Measurements from ENCODE around the gene ALOX12.

The ALOX12 gene

DNA sequence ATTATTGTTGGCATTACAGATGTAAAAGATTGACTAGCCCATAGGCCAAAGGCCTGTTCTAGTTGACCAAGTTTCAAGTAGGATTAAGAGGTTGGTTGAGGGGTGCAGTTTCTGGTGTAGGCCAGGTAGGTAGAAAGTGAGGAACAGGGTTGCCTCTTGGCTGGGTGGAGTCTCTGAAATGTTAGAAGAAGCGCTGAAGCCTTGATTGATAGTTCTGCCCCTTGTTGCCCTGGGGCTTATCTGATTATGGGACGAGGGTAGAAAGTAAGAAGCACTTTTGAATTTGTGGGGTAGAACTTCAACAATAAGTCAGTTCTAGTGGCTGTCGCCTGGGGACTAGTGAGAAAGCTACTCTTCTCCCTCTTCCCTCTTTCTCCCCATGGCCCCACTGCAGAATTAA, 33.2 kb downstream of the ALOX12 start:
- peak overlapping the region in 1 of 2 donors; percentile 41 for H3K27ac ChIP-seq
- H3K4me3 ChIP-seq: no peak overlapping the region
- TF ChIP-seq CTCF (IDR thresholded peaks at IDR 0.05): no peak
- no peak for DNase-seq (ENCODE audit: low spot score)

GRCh38 chr17:7029659-7030058, 33.8 kb downstream of the ALOX12 start:
- no peak for TF ChIP-seq CTCF (IDR thresholded peaks at IDR 0.05)
- H3K4me3 ChIP-seq: no peak overlapping the region
- H3K27ac ChIP-seq: peak overlapping the region in 1 of 2 donors; percentile 41
- no peak for DNase-seq (ENCODE audit: low spot score)

DNA sequence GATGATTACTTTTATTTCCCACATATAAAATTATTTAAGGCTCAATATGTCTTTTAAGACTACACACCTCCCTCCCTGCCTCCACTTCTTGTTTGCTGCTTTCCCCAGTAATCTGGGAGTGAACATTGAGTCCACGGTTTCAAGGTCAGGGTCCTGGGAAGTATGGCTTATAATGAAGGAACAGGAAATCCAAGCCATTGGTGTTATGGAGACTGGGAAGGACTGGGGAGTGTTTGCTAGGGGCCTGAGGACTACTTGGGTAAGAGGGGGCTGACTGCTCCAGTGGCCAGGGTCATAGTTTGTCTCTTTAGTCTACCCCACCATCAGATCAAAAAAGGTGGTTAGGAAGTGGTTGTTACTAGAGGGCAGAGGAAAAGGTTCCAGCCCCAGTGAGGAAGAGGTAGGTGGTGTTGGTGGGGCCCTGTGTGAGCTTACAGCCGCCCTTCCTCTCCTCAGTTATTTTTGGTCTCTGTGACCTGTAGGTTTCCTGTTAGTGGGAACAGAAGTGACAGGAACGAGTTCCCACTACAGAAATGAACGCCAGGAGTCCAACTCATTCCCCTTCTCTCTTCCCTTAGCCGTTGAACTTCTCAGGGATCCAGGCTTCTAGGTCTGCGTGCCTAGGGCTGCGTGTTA, 39.2 kb downstream of the ALOX12 start:
- DNase-seq (ENCODE audit: low spot score): no peak
- peak overlapping the region; percentile 3 to 70 for H3K27ac ChIP-seq
- TF ChIP-seq CTCF (IDR thresholded peaks at IDR 0.05): no peak
- H3K4me3 ChIP-seq: peak overlapping the region; percentile 77

- TF ChIP-seq CTCF (IDR thresholded peaks at IDR 0.05): no peak
- peak within 1 kb of the TSS; percentile 77 for H3K4me3 ChIP-seq
- DNase-seq (ENCODE audit: low spot score): peak; percentile 88
- peak within 1 kb of the TSS; percentile 3 to 70 for H3K27ac ChIP-seq
Observed at GRCh38 chr17:7035591-7036368, 39.9 kb downstream of the ALOX12 start, which contains the start of gene SLC16A13. TSS of gene SLC16A13 (plus strand) at chr17:7036015. CDS start at chr17:7036383, 368 bp downstream.

GRCh38 chr17:7038025-7038862, 42.4 kb downstream of the ALOX12 start:
- no peak overlapping the region for H3K27ac ChIP-seq
- no peak for DNase-seq (ENCODE audit: low spot score)
- TF ChIP-seq CTCF (IDR thresholded peaks at IDR 0.05): no peak
- H3K4me3 ChIP-seq: no peak overlapping the region

DNA sequence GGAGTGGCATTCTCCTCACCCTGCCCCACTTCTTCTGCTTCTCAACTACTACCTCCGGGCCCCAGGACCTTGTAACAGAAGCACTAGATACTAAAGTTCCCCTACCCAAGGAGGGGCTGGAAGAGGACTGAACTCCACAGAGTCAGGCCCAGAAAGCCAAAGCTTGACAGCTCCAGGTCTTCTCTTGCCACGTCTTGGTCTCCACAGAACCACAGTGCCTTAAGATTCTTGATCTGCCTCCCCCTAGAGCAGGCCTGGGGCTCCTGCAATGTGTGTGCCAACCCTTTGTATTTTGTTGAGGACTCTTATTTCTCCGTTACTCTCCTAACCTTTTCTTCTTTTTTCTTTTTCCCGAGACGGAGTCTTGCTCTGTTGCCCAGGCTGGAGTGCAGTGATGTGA, 44.0 kb downstream of the ALOX12 start:
- no peak overlapping the region for H3K27ac ChIP-seq
- TF ChIP-seq CTCF (IDR thresholded peaks at IDR 0.05): no peak
- no peak overlapping the region for H3K4me3 ChIP-seq
- DNase-seq (ENCODE audit: low spot score): no peak
